Ectodermal cell (in vitro differentiated cells): ENCODE data around the gene SSBP3.

Experiments
- H3K27ac ChIP-seq: 2 replicates; pipeline ENCODE4 v1.7.0; 2013; ENCODE audit warnings: mild to moderate bottlenecking, low read depth, low read length; ENCODE audit not compliant: insufficient read depth, poor library complexity, severe bottlenecking
- H3K27me3 ChIP-seq: 2 replicates; pipeline ENCODE4 v1.7.0; 2013; ENCODE audit warnings: mild to moderate bottlenecking, low read length; ENCODE audit not compliant: insufficient read depth, control insufficient read depth, poor library complexity, severe bottlenecking
- H3K36me3 ChIP-seq: one replicate; pipeline ENCODE4 v1.7.0; 2013; ENCODE audit warnings: low read length; ENCODE audit not compliant: control insufficient read depth, insufficient read depth
- H3K4me1 ChIP-seq: one replicate; pipeline ENCODE4 v1.7.0; 2013; ENCODE audit warnings: low read length; ENCODE audit not compliant: control insufficient read depth, insufficient read depth
- H3K4me3 ChIP-seq: 2 replicates; pipeline ENCODE4 v1.7.0; 2013; ENCODE audit warnings: low read depth, low read length, control low read depth; ENCODE audit not compliant: insufficient read depth
- H3K9me3 ChIP-seq: 2 replicates; pipeline ENCODE4 v1.7.0; 2013; ENCODE audit warnings: mild to moderate bottlenecking, low read length, moderate library complexity; ENCODE audit not compliant: control insufficient read depth
- WGBS, 2 experiments: methylation state at CpG; one replicate each; pipeline ENCODE4 v1.1.7; 2013; ENCODE audit warnings: missing lambda C conversion rate in 2 of 2; 5-methylcytosine and 5-hydroxymethylcytosine counted together

SSBP3 gene

GRCh38 chr1:54374766-54375165, 31.4 kb downstream of the SSBP3 start:
- WGBS, 2 experiments: 62 to 64% methylated on average over 8 of the region's 8 CpGs
- no peak overlapping the region for H3K27ac ChIP-seq
- peaks cover 71% of the 10 kb centered on the region for H3K4me1 ChIP-seq

DNA sequence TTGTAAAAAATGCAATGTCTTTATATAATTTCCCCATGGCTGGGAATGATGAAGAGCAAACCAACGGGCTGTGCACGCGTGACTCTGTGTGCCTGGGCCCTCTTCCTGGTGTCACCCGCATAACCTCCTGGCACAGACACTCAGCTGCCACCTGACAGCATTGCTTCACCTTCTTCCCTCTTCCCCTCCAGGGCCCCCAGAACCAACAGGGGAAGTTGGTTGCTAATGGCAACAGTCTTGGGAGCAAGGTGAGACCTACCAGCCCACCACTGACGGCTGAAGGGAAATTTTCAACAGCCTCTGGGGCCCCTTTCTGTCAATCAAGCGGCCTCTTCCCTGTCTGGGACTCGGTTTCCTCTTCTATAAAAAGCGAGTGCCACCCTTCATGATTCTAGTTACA, 33.2 kb downstream of the SSBP3 start:
- Histone ChIP-seq H3K4me3 (no peak overlapping the region), H3K27me3 (no peaks in the 10 kb centered on the region), H3K4me1 (peaks cover 53% of the 10 kb centered on the region), H3K9me3 (no peaks in the 10 kb centered on the region), H3K27ac (no peak overlapping the region), H3K36me3 (no peaks in the 10 kb centered on the region)
- 90 to 94% methylated on average over 8 of the region's 8 CpGs for WGBS, 2 experiments

More at GRCh38 chr1:54374766-54375165, 31.4 kb downstream of the SSBP3 start:
- no peaks in the 10 kb centered on the region for H3K36me3 ChIP-seq
- no peaks in the 10 kb centered on the region for H3K9me3 ChIP-seq
- H3K27me3 ChIP-seq: no peaks in the 10 kb centered on the region
- no peak overlapping the region for H3K4me3 ChIP-seq

- no peak overlapping the region for H3K4me3 ChIP-seq
- no peaks in the 10 kb centered on the region for H3K36me3 ChIP-seq
- no peaks in the 10 kb centered on the region for H3K9me3 ChIP-seq
- H3K27ac ChIP-seq: no peak overlapping the region
- 87 to 97% methylated on average over 4 of the region's 4 CpGs for WGBS, 2 experiments
- H3K4me1 ChIP-seq: peaks cover 43% of the 10 kb centered on the region
- no peaks in the 10 kb centered on the region for H3K27me3 ChIP-seq
Measured at GRCh38 chr1:54371942-54372275, 34.3 kb downstream of the SSBP3 start.

DNA sequence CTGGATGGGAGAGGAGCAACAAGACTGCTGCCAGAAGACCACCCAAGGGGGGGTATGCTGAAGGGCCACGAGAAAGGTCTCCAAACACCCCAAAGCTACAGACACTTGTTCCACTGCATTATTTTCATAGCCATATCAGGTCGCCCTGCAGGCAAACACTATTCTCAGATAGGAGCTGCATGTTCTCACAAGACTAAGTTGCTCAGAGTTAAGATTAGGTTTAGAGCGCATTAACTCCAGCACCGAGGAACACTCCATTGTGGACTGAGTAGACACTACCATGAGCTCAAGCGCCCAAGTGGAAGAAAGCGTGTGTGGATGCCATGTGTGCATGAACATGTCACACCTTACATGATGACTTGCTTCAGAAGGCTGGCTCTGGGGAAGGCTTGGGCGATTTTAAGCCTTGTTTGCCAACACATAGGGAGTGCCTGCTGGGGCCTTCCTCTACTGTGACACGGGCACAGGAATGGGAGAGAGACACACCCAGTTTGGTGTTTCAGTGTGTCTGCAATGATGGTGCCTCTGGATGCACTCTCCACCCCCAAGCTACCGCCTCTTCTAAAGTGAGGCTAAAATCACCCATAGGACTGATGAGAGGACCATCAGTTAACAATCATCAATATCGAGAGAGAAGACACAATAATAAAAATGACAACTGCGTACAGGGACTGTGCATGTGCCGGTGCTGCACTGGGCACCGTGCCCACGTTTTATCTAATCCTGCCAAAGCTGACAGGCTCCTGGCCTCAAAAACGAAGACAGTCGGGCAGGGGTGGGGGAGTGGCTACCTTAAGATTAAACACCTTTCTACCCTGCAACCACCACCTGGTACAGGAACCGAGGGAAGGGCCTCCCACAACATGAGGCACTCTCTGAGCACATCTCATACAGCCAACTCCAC, 34.9 kb downstream of the SSBP3 start:
- 94 to 95% methylated on average over 17 of the region's 17 CpGs for WGBS, 2 experiments
- Histone ChIP-seq H3K27me3 (no peaks in the 10 kb centered on the region), H3K4me1 (peaks cover 37% of the 10 kb centered on the region), H3K4me3 (no peak overlapping the region), H3K27ac (no peak overlapping the region), H3K9me3 (no peaks in the 10 kb centered on the region), H3K36me3 (no peaks in the 10 kb centered on the region)

- no peak overlapping the region for H3K4me3 ChIP-seq
- H3K27me3 ChIP-seq: no peaks in the 10 kb centered on the region
- no peaks in the 10 kb centered on the region for H3K36me3 ChIP-seq
- no peak overlapping the region for H3K27ac ChIP-seq
- 94 to 96% methylated on average over 14 of the region's 14 CpGs for WGBS, 2 experiments
- H3K4me1 ChIP-seq: peaks cover 28% of the 10 kb centered on the region
- no peaks in the 10 kb centered on the region for H3K9me3 ChIP-seq
Measured at GRCh38 chr1:54370287-54370989, 35.8 kb downstream of the SSBP3 start.

GRCh38 chr1:54367613-54368012, 38.6 kb downstream of the SSBP3 start:
- H3K27me3 ChIP-seq: no peaks in the 10 kb centered on the region
- 98 to 100% methylated on average over 2 of the region's 2 CpGs for WGBS, 2 experiments
- no peaks in the 10 kb centered on the region for H3K36me3 ChIP-seq
- no peak overlapping the region for H3K27ac ChIP-seq
- no peaks in the 10 kb centered on the region for H3K9me3 ChIP-seq
- H3K4me3 ChIP-seq: no peak overlapping the region
- H3K4me1 ChIP-seq: peaks cover 8% of the 10 kb centered on the region

DNA sequence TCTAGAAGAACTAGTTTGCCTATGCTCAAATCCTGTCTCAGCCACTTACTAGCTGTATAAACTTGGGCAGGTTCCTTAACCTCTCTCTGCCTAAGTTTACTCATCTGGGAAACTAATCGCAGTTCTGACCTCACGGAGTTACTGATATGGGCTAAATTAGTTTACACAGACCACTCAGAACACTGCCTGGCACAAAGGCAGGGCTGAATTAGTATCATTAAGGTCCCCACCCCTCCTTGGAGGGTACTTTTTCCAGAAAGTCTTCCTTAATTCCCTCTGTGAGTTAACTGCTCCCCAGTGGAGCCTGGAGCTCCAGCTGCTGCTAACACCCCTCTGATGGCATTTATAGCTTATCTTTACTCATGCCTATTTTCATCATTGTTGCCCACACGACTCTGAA, 40.3 kb downstream of the SSBP3 start:
- no peaks in the 10 kb centered on the region for H3K27me3 ChIP-seq
- 89 to 91% methylated on average over 3 of the region's 3 CpGs for WGBS, 2 experiments
- H3K4me3 ChIP-seq: no peak overlapping the region
- H3K4me1 ChIP-seq: peaks cover 18% of the 10 kb centered on the region
- no peaks in the 10 kb centered on the region for H3K36me3 ChIP-seq
- no peaks in the 10 kb centered on the region for H3K9me3 ChIP-seq
- H3K27ac ChIP-seq: no peak overlapping the region

DNA sequence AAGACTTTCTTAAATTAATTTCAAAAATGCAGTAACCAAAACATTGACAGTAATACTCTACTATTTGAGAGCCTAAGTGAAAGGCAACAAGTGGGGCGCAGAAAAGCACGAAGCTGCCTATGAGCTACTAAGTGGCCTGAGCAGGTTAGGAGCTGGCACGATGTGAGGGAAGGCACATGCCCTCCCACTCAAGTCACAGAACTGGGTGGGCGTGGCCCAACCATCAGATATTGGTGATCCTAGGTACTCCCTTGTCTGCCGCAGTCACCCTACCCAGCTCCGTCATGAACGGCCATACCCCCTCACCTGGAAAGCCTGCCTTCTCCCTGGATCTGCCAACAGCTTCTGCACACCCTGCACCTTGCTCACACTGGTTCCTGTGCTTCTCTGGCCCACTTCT, 40.8 kb downstream of the SSBP3 start:
- H3K9me3 ChIP-seq: no peaks in the 10 kb centered on the region
- H3K27me3 ChIP-seq: no peaks in the 10 kb centered on the region
- H3K4me3 ChIP-seq: no peak overlapping the region
- H3K36me3 ChIP-seq: no peaks in the 10 kb centered on the region
- WGBS, 2 experiments: 89 to 93% methylated on average over 7 of the region's 7 CpGs
- H3K27ac ChIP-seq: no peak overlapping the region
- H3K4me1 ChIP-seq: peaks cover 18% of the 10 kb centered on the region

DNA sequence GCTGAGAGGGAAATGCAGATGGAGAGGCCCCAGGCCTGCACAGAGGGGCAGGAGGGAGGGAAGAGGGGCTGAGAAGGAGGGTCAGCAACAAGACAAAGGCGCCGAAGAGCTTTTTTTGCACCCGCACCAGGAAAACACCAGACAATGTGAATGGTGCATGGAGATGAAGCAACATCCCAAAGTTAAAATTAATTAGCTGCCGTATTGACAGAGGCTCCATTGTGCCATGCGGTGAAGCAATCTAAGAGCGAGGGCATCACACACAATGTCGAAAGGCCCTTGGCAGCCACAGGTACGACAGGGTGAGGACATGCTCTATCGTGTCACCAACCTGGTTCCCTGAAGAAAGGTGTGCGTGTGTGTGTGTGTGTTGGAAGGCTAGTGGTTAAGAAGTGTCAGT, 41.2 kb downstream of the SSBP3 start:
- Histone ChIP-seq H3K27ac (no peak overlapping the region), H3K9me3 (no peaks in the 10 kb centered on the region)

DNA sequence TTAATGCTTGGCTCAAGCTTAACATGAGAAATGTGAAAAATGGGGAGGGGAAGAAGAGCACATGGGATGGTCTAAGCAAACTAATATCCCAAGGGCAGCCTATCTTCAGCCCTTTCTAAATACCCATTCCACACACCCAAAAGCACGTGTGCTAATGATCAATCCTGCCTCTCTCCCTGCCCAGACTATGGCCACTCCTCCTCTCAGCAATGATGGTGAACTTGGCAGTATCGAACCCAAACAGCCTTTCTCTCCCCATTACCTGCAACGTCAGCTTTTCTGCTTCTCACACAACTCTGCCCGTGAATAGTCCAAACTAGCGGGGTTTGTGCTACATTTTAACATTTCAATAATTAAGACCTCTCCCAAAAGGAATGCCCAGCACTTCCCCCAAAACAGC, 41.6 kb downstream of the SSBP3 start:
- Histone ChIP-seq H3K4me3 (no peak overlapping the region), H3K36me3 (no peaks in the 10 kb centered on the region)

More for the DNA sequence above, 41.2 kb downstream of the SSBP3 start:
- Histone ChIP-seq H3K27me3 (no peaks in the 10 kb centered on the region), H3K4me1 (peaks cover 18% of the 10 kb centered on the region), H3K4me3 (no peak overlapping the region), H3K36me3 (no peaks in the 10 kb centered on the region)
- WGBS, 2 experiments: 85 to 86% methylated on average over 10 of the region's 10 CpGs

More for the DNA sequence above, 41.6 kb downstream of the SSBP3 start:
- WGBS, 2 experiments: 65 to 72% methylated on average over 5 of the region's 5 CpGs
- H3K27ac ChIP-seq: no peak overlapping the region
- H3K27me3 ChIP-seq: no peaks in the 10 kb centered on the region
- H3K9me3 ChIP-seq: no peaks in the 10 kb centered on the region
- H3K4me1 ChIP-seq: peaks cover 18% of the 10 kb centered on the region
